ENCODE measurements around the gene CHD6.

The CHD6 gene

DNA sequence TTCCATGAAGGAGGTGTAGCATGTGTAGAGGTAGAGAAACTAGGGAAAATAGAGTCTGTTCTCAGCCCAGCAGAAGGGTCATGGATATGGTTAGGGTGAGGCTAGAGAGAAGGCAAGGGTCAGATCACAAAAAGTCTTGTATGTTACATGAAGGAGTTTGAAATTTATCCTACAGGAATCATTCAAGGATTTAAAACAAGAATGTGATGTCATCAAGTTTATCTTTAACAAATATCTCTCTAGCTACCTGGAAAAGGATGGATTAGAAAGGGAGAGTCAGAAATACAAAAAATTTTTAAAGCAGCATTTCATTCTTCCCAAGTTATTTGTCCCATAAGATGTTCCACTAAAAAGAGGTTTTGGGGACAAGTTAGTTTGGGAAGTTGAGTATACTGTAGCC, 4.4 kb upstream of the CHD6 start:
- DNase-seq: no peak

DNA sequence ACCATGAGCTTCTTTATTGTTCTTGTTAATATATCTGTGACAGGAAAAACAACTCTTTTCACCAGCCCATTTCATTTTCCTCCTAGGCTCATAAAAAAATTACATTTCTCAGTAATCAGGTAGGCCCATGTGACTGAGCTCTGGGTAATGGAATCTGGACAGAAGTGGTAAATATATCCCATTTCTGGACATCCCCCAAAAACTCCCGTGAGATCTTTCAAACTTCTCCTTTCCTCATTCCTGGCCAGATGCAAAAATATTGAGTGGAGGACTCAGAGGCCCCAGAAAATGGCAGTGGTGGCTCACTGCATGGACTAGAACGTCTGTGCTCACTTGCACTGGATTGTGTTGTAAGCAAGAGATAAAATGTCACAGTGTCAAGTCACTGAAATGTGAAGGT, 3.8 kb upstream of the CHD6 start:
- no peak for DNase-seq

DNA sequence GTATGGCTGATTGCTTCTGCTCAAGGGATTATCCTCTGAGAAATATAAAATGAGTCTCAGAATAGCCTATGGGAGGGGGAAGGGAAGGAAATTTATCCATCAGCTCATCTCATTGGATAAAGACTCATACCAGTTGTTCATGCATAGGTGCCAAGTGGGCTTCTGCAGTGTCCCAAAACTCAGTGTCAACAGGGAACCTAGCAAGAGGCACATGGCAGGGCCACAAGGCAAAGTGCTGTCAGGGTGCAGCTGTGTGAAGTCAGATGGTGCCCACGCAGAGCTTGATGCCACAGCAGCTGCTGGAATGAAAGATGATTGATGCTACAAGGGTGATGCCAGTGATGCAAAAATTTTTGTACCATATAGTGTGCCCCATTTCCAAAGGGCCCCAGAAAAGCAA, 3.2 kb upstream of the CHD6 start:
- DNase-seq: no peak

DNA sequence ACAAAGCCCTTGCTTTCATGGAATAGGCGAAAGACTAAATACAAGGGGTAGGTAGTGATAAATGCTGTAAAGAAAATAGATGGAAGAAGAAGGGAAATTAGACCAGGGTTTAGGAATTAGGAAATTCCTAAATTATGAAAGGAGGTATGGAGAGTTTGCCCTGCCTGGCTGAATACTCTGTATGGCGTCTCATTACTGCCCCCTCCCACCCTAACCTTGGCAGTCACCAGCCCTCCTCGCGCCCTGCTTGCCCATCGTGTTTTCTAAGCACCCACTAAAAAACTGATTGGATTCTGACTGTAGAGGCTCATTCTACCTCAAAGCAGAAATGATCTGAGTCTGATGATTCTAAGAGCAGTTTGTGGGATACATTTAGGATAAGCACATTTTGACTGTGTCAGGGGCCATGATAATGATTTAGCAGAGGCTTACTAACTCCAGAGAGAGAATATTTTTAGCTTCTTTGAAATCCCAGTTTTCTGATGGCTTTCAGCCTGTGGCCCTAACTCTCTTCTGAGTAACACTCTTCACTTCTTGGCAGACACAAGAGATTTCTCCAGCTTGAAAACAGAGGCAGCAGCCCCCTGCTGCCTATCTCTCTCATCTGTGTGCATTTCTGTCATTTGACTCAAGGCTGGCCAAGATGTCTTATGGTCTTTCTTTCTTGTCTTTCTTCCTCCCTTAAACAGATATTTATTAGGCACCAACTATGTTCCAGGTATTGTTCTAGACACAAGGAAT, 1.4 kb upstream of the CHD6 start:
- DNase-seq: no peak

DNA sequence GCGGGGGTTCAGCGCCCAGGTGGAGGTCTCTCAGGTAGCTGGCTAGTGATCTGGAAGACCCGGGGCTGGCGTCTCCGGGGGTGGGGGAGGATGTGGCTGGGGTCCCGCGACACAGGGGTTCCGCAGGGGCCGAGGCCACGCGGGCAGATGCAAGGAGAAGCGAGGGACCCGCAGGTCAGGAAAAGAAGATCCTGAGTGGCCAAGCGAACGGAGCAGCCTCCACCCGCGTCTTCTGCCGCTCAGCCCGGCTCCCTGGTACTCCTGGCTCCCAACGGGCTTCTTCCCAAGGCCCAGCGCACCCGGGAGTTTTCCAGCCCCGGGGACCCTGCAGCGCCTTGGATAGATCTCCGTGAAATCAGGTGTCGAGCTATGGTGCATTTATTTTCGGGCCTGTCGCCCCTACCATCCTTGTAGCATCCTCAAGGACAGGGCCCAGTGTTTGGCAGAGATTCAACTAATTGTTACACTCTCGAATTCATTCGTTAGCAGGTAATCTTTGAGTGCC, 682 bp upstream of the CHD6 start:
- DNase-seq: no peak

DNA sequence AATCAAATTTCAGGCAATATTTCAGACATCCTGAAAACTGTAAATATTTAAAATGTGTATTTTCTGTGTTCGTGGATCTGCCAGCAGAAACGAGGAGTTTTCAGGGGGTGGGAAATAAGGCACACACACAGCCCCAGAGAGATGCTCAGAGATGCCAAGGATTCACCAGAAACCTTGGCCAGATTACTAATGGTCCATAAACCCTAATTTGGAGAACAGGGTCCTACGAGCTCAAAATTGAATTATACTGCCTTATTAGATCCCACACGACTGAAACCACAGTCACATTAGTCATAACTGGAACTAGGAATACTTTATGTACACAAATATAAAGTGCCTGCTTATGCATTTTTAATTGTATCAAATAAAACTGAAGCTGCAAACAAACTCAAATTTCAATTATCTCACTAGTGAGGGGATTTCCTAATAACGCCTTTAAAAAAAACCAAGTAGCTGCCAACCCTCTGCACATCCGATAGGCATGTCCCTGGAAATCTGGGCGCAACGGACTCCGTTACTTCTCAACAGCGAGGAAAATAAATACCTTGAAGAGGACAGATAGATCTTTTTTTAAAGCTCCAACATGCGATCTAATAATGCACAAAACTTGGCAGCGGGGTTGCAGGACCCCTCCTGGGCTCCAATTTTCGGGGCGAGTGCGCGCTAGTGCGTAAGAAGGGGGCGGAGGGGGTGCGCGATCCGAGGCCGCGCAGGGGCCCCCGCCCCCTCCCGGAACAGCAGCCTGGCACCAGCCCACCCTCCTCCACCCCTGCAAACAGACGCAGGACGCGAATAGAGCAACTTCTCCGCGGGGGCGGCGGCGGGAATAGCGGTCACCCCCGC, 897 bp downstream of the CHD6 start:
- DNase-seq: no peak

DNA sequence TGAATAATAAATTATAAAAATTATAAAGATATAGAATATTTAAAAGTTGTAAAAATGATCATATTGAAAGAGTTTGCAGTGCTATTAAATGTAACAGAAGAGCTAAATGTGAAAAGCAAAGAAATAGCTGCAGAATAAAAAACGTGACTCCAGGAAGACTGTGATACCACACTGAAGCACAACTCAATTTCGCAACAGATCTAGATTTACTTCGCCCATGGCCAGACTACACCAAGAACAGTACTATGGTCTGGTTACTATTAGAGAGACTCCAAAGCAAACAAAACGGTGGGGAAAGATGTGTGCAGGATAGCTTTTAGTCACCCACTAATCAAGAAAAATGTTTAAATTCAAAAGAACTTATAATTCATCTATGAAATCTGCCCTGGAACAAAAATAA, 1.9 kb downstream of the CHD6 start:
- no peak for DNase-seq

DNA sequence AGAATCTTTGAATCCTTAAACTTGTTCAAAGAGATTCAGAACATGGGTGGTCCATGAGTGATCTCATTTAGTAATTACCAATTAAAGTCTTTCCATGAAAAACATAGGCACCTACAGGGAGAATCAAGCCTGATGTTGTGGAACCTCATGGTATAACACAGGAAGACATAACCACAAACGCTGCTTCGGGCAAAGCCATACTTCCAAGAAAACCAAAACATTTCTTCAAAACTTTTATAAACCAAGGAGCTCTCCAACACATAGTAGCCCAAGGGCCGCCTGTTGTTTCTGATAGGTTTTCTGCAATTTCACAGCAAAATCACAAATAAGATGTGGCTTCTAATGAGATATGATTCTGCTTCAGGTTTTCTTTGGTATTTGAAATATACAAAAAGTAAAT, 2.5 kb downstream of the CHD6 start:
- DNase-seq: no peak

DNA sequence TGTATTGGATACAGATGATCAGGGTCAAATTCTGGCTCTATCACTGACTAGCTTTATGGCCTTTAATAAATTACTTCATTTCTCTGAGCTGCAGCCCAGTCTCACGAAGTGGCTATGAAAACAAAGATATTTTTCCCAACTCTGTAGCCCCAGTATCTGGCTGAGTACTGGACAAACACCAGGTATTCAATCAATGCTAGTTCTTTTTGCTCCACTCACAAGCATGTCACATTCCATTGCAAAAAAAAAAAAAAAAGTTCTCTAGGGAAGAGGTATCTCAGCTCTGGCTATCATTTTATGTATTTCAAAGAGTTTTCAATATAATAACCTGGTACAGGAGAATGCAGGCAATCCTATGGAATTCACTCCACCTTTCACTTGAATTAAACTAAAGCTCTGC, 3.1 kb downstream of the CHD6 start:
- no peak for DNase-seq

DNA sequence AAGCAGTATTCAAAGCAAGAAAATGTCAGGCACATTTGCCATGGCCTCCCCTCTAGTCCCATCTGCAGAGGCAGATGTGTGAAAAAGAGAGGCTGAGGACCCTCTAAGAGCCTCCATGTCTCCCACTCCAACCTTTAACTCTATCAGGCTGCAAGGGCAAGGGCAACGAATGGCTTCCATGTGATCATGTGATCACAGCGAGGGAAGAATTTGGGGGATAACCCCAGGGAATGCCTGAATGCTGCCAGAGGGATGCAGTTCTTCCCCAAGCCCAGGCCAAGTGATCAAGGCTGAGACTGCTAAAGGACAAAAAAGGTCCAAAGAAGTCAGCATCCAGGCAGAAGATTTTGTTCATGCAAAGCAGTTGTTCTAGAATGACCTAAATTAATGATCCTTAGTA, 4.9 kb downstream of the CHD6 start:
- no peak for DNase-seq

DNA sequence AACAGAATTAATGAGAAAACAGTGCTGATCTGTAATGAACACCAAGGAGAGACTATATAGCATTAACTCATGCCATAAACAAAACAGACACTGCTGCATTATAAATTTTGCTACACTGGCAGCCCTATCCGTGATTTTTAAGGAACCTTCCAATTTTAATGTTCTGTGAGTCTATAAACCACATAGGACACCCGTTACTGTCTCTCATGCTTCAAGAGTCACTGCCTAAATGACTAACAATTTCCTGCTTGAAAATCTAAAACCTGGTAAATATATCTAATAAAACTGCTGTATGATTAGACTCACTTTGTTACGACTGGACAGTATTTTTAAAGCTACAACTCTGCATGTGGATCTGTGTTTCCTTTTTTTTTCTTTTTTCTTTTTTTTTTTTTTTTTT, 8.7 kb downstream of the CHD6 start:
- DNase-seq: no peak

DNA sequence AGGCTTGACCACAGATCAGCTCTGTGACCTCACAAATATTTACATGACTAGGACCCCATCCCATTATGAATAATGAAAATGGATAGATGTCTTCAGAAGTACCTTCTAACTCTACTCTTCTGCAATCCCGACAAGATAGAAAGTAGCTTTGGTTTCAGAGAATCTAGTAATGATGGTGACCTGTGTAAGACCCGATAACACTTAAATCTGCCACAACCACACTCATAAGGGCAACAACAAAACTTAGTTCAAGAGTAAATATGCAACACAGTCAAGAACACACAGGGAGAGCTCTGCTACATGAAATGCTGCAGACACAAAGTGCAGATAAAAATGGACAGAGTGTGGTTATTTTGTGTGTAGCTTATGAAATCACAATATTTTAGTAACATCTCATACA, 9.6 kb downstream of the CHD6 start:
- no peak for DNase-seq

DNA sequence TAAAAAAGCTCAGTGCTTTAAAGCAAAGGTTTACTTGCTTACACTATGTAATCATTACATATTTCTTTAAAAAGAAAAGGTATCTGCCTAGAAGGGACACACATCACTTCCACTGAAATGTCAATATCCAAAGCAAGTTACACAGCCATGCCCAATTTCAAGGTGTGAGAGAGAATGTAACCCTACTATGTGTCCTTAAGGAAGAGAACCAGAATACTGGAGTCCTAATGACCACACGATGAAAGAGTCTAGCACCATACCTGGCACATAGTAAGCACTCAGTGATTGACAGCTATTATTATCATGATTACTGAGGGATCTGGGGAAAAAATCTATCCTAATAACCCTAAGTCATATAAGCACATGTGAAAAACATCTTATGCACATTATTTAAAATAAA, 10.4 kb downstream of the CHD6 start:
- no peak for DNase-seq

DNA sequence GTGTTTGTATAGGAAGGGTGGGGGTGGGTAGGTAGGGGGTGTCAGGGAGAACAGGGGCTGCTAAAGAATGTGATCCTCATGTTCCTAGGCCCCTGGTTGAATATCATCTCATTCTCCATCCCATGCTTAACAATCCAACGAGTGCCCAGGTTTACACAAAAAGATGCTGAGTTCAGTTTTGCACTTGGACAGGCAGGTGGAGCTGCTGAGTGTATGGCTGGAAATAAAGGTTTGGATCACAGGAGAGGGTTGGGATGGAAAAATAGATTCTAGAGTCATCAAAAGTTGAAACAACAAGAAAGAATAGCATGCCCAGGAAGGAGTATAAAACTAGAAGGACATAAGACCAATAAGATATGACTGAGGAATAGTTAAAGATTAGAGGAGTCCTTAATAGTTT, 14.2 kb downstream of the CHD6 start:
- no peak for DNase-seq

DNA sequence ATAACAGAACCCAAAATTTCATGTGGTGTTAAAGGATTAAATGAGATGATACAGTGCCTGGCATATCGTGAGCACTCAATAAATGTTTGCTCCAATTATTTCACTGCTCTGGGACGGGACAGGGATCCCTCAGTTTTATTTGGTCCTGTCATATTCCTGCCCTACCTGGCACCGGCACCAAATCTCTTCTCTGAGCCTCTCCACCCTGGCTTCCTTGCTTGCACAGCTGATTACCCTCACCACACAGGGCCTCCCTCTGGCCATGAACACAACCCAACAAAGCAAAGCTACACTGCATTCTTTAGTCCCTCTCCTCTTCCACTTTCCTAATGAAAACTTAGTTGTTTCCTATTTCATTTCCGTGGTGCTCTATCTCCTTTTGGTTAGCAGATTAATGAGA, 16.4 kb downstream of the CHD6 start:
- no peak for DNase-seq

DNA sequence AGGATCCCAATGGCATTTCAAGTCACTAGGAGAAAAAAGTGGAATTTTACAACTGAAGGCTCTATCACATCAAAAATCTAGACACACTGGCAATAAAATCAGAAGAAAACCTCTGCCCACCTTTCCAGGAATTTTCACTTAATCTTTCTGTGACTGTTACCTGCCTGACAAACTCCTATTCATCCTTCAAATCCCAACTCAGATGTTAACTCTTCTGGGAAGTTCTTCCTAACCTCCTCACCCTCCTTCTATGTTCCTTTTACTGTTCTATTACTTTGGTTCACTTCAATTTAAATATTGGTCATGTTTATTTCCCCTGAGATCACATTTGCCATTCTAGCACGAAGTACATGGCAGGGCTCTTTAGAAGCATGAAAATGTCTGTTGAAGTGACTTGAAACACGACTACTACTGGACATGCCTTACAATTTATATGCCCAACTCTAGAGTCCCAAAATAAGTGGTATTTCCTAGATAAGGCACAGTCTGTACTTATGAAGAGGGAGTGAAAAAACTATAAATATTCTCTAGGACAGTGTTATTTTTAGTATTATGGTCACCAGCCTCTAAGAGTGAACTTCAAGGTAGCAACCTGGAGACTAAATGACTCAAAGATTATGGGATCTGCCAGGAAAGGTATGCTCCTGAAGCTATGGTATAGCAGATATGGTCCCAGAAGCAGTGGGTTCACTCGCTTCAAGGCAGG, 17.1 kb downstream of the CHD6 start:
- DNase-seq: no peak

DNA sequence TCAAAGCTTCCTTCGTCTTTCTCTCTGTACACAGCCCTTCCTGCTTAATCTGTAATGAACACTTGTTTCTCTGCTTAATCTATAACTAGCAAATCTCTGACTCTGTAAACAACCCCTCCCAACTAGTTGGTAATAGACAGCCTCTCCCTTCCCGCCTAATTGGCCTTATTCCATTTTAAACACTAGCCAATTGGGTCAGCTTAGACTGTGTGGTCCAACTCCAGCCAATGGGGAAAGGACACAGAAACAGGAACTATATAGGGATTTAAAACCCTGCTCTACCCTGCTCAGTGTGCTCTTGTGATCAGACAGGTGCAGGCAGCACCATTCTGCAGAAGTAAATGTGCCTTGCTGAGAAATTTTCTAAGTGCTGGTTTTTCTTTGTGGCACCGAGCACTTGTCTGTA, 18.5 kb downstream of the CHD6 start:
- DNase-seq: no peak

DNA sequence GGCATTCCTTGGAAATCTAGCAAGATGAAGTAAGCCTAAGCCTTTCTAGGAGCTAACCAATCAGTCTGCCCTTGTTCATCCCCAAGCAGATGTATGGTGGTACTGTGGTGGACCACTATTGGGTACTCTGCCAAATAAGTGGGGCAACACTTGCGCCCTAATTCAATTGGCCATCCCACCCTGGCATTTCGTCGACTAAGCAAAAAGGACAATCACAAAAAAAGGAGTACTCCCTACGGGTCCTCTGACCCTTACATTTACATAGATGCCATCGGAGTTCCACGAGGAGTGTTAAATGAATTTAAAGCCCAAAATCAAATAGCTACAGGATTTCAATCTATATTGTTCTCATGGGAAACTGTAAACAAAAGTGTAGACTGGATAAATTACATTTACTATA, 19.5 kb downstream of the CHD6 start:
- DNase-seq: no peak

DNA sequence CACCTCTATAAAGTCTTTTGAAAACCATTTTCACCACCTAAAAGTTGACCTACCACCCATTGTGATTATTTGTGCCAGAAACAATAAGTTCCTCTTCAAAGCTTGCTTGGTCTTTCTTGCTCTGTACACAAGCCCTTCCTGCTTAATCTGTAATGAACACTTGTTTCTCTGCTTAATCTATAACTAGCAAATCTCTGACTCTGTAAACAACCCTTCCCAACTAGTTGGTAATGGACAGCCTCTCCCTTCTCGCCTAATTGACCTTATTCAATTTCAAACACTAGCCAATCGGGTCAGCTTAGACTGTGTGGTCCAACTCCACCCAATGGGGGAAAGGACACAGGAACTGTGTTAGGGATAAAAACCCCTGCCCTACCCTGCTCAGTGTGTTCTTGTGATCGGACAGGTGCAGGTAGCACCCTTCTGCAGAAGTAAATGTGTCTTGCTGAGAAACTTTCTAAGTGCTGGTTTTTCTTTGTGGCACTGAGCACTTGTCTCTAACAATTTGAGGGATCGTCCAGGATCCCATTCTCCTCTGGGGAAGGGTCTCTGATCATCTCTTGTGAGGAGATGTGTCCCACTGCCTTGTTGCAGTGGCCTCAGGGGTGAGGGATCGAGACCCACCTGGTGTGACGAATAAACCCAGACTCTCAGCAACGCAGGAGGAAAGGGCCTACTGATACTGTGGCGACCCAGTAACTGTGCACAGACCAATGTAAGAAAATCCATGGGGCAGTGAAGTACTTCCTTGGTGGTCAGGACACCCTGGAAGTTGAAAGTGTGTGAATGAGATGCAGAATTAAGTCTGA, 23.5 kb downstream of the CHD6 start:
- no peak for DNase-seq

DNA sequence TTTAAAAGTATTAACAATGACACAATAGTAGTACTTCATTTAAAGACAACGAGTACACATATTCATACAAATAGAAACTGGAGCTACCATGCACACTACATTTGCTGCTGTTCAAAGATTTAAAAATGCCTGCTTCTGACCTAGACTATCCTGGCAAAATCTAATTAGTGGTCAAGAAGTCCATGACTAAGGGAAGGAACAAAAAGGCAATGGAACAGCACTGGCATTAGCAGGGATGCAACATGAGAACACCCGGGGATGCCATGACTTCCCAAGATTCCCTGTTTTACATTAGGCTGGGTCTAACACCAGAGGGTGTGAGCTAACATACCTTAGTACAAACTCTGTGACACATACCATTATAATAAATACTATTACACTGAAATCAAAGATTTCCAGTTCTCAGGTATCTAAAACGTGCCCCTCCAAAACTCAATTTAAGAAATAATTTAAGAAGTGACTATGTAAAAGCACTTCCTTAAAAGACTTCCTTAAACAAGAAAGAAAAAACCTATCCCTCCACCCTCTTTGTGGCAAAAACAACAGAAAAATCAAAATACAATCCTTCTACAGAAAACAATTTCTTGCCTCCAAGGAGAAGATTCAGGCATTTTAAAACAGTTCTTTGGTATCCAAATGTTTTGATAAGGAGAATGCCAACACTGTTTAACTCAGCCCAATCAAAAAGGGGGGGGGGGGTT, 25.5 kb downstream of the CHD6 start:
- DNase-seq: no peak

DNA sequence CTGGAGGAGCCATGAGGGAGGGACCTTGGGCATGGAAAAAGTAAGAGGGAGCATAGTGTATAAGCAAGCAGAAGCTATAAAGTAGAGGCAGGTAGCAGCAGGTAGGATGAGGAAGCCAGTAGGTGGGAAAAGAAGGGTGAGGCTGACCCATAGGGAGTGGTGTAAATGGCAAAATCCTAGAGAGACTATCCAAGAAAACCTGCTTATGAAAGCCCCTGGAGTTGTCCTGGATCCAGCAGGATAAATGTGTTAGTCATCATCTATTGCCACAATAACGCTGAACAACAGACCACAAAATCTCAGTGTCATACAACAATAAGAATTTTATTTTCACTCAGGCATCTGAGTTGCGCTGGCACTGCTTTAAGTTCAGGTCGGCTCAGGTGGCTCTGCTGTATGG, 30.2 kb downstream of the CHD6 start:
- DNase-seq: no peak

DNA sequence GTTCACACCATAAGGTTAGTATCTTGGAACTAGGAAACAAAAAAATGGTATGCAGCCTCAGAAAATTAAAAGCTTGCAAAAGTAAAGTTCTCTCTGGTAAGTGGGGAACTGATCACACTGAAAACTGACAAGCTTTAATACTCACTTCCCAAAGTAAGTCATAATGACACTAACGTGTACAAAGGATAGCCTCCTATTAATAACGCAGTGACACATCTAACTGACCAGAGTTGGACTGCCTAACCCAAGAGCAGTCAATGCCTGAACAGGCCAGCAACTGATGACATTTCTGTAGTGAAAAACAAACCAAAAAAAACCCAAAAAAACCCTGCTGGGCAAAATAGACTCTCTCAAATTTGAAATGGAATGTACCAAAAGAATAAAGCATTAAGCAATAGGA, 30.7 kb downstream of the CHD6 start:
- no peak for DNase-seq

All from NCI-H1694 (cell line).